ENCODE results near the gene AGBL5. TPM values are rescaled to one million over a fixed set of nuclear protein-coding genes. Genes with fewer than 3 reads are reported as not detected.

AGBL5 gene
- total and polyA plus RNA-seq, 2 of the 13 experiments (the other 11 are each of a cell fraction or from before 2014, with no cell fraction given), result 55.9 to 73.3 TPM

- TF ChIP-seq, protein P1, sequence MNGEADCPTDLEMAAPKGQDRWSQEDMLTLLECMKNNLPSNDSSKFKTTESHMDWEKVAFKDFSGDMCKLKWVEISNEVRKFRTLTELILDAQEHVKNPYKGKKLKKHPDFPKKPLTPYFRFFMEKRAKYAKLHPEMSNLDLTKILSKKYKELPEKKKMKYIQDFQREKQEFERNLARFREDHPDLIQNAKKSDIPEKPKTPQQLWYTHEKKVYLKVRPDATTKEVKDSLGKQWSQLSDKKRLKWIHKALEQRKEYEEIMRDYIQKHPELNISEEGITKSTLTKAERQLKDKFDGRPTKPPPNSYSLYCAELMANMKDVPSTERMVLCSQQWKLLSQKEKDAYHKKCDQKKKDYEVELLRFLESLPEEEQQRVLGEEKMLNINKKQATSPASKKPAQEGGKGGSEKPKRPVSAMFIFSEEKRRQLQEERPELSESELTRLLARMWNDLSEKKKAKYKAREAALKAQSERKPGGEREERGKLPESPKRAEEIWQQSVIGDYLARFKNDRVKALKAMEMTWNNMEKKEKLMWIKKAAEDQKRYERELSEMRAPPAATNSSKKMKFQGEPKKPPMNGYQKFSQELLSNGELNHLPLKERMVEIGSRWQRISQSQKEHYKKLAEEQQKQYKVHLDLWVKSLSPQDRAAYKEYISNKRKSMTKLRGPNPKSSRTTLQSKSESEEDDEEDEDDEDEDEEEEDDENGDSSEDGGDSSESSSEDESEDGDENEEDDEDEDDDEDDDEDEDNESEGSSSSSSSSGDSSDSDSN (CRISPR knock-in tag; IDR thresholded peaks at IDR 0.05), result no peak
- TF ChIP-seq ZNF780A (CRISPR knock-in tag; IDR thresholded peaks at IDR 0.05) (no peak; the same call in 1 of the 2 replicates), SPEN (CRISPR knock-in tag; IDR thresholded peaks at IDR 0.05; ENCODE audit: low read depth) (no peak), ZNF143 (CRISPR knock-in tag; IDR thresholded peaks at IDR 0.05) (no peak), NCOA1 (CRISPR knock-in tag; IDR thresholded peaks at IDR 0.05) (no peak; the same call in 1 of the 2 replicates), MIER2 (CRISPR knock-in tag; IDR thresholded peaks at IDR 0.05) (no peak), ZBTB38 (CRISPR knock-in tag; IDR thresholded peaks at IDR 0.05) (no peak; the same call in 1 of the 2 replicates), IKZF4 (CRISPR knock-in tag; IDR thresholded peaks at IDR 0.05; ENCODE audit: borderline replicate concordance, low read depth, not compliant biosample characterization) (no peak), HDAC2 (CRISPR knock-in tag; IDR thresholded peaks at IDR 0.05) (no peak; the same call in 1 of the 2 replicates), MED13 (CRISPR knock-in tag; IDR thresholded peaks at IDR 0.05) (peak; percentile 49; the same call in 1 of the 2 replicates), ZBTB44 (CRISPR knock-in tag; IDR thresholded peaks at IDR 0.05) (0 out of 2 replicates have a peak, but pooled peaks have one; percentile 24), ZNF552 (CRISPR knock-in tag; IDR thresholded peaks at IDR 0.05; ENCODE audit: borderline replicate concordance) (no peak), ATF7 (IDR thresholded peaks at IDR 0.05) (no peak), ATF7 (CRISPR knock-in tag; IDR thresholded peaks at IDR 0.05) (no peak; the same call in 1 of the 2 replicates)
- TF ChIP-seq, protein P2, sequence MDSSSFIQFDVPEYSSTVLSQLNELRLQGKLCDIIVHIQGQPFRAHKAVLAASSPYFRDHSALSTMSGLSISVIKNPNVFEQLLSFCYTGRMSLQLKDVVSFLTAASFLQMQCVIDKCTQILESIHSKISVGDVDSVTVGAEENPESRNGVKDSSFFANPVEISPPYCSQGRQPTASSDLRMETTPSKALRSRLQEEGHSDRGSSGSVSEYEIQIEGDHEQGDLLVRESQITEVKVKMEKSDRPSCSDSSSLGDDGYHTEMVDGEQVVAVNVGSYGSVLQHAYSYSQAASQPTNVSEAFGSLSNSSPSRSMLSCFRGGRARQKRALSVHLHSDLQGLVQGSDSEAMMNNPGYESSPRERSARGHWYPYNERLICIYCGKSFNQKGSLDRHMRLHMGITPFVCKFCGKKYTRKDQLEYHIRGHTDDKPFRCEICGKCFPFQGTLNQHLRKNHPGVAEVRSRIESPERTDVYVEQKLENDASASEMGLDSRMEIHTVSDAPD (CRISPR knock-in tag; IDR thresholded peaks at IDR 0.05), result no peak
- TF ChIP-seq, protein P3, sequence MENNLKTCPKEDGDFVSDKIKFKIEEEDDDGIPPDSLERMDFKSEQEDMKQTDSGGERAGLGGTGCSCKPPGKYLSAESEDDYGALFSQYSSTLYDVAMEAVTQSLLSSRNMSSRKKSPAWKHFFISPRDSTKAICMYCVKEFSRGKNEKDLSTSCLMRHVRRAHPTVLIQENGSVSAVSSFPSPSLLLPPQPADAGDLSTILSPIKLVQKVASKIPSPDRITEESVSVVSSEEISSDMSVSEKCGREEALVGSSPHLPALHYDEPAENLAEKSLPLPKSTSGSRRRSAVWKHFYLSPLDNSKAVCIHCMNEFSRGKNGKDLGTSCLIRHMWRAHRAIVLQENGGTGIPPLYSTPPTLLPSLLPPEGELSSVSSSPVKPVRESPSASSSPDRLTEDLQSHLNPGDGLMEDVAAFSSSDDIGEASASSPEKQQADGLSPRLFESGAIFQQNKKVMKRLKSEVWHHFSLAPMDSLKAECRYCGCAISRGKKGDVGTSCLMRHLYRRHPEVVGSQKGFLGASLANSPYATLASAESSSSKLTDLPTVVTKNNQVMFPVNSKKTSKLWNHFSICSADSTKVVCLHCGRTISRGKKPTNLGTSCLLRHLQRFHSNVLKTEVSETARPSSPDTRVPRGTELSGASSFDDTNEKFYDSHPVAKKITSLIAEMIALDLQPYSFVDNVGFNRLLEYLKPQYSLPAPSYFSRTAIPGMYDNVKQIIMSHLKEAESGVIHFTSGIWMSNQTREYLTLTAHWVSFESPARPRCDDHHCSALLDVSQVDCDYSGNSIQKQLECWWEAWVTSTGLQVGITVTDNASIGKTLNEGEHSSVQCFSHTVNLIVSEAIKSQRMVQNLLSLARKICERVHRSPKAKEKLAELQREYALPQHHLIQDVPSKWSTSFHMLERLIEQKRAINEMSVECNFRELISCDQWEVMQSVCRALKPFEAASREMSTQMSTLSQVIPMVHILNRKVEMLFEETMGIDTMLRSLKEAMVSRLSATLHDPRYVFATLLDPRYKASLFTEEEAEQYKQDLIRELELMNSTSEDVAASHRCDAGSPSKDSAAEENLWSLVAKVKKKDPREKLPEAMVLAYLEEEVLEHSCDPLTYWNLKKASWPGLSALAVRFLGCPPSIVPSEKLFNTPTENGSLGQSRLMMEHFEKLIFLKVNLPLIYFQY (CRISPR knock-in tag; IDR thresholded peaks at IDR 0.05; ENCODE audit: borderline replicate concordance), result no peak
- TF ChIP-seq, protein P4, sequence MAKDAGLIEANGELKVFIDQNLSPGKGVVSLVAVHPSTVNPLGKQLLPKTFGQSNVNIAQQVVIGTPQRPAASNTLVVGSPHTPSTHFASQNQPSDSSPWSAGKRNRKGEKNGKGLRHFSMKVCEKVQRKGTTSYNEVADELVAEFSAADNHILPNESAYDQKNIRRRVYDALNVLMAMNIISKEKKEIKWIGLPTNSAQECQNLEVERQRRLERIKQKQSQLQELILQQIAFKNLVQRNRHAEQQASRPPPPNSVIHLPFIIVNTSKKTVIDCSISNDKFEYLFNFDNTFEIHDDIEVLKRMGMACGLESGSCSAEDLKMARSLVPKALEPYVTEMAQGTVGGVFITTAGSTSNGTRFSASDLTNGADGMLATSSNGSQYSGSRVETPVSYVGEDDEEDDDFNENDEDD (CRISPR knock-in tag; IDR thresholded peaks at IDR 0.05; ENCODE audit: borderline replicate concordance), result no peak
These were observed 1.8 kb upstream of the AGBL5 start (continued) for GRCh38 chr2:27049422-27050280.

Data from HepG2 (cell line).